ENCODE measurements around the gene TMEM40.

The TMEM40 gene

GRCh38 chr3:12775226-12775625 is 16.2 kb upstream of the TMEM40 start:
- DNase-seq = no peak

- DNase-seq = no peak
Measured at GRCh38 chr3:12774619-12775018, 15.6 kb upstream of the TMEM40 start.

GRCh38 chr3:12773710-12774086 is 14.6 kb upstream of the TMEM40 start:
- no peak for DNase-seq

GRCh38 chr3:12773030-12773709 is 14.1 kb upstream of the TMEM40 start:
- DNase-seq = no peak

GRCh38 chr3:12772462-12772861 is 13.4 kb upstream of the TMEM40 start:
- DNase-seq = no peak

- no peak for DNase-seq
Measured at GRCh38 chr3:12771236-12771635, 12.2 kb upstream of the TMEM40 start.

- DNase-seq = no peak
Measured at GRCh38 chr3:12769761-12770160, 10.7 kb upstream of the TMEM40 start.

- DNase-seq = no peak
Measured at GRCh38 chr3:12768579-12769527, 9.8 kb upstream of the TMEM40 start.

- DNase-seq = no peak
Measured at GRCh38 chr3:12766541-12766940, 7.5 kb upstream of the TMEM40 start.

- DNase-seq = no peak
Measured at GRCh38 chr3:12764171-12764776, 5.2 kb upstream of the TMEM40 start.

GRCh38 chr3:12759693-12760565 is 870 bp upstream of the TMEM40 start:
- DNase-seq = no peak

GRCh38 chr3:12758025-12758781 is 856 bp downstream of the TMEM40 start:
- DNase-seq = no peak

GRCh38 chr3:12756635-12757034 is 2.4 kb downstream of the TMEM40 start:
- no peak for DNase-seq

- no peak for DNase-seq
Measured at GRCh38 chr3:12756175-12756574, 2.9 kb downstream of the TMEM40 start.

- no peak for DNase-seq
Measured at GRCh38 chr3:12755754-12756153, 3.3 kb downstream of the TMEM40 start.

- no peak for DNase-seq
Measured at GRCh38 chr3:12754313-12754712, 4.7 kb downstream of the TMEM40 start.

- no peak for DNase-seq
Measured at GRCh38 chr3:12753275-12754028, 5.6 kb downstream of the TMEM40 start.

- DNase-seq = peak; percentile 10
Measured at GRCh38 chr3:12752809-12753208, 6.2 kb downstream of the TMEM40 start.

GRCh38 chr3:12752102-12752501 is 7.0 kb downstream of the TMEM40 start:
- DNase-seq = no peak

GRCh38 chr3:12751571-12751970 is 7.5 kb downstream of the TMEM40 start:
- no peak for DNase-seq

GRCh38 chr3:12750658-12751071 is 8.4 kb downstream of the TMEM40 start:
- DNase-seq = no peak

Measured in NCI-H526 treated with DMSO at 0.1 percent for 48 hours (cell line).